Measurements from ENCODE around the gene SCEL. TPM values are rescaled to one million over a fixed set of nuclear protein-coding genes. Genes with fewer than 3 reads are reported as not detected.

Gene SCEL
- total and polyA plus RNA-seq, 2 of the 4 experiments (the other 2 are of a cell fraction), result not detected

DNA sequence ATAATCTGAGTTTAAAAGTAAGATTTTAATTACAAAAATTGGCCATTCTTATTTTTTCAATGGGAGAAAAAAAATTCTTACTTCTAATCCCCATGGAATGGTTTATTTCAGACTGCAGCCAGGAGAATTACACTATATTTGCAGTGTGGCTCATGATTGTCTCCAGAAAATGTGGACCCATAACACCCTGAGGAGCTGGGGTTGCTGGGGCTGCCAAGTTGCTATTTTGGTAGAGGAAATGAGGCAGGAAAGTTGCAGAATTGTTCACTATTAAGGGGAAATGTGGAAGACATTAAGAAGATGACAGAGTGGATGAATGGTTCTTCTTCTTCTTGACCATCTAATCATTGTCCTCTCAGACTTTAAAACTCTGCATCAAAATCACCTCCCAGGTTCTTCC, 4.6 kb upstream of the SCEL start:
- Histone ChIP-seq H2BK15ac (ENCODE audit: low read depth, low read length) (no peak overlapping the region), H3K23ac (ENCODE audit: low read depth, low read length) (no peak overlapping the region), H3K4me1 (ENCODE audit: control insufficient read depth, insufficient read depth, low read length) (no peaks in the 10 kb centered on the region), H2BK5ac (ENCODE audit: low read depth, low read length, poor library complexity, severe bottlenecking) (no peak overlapping the region), H3K27me3 (ENCODE audit: control insufficient read depth, insufficient read depth, low read length) (no peaks in the 10 kb centered on the region), H3K79me1 (ENCODE audit: low read depth in 1 of 2, low read length in 2 of 2) (no peaks in the 10 kb centered on the region), H4K8ac (ENCODE audit: low read depth in 2 of 2, low read length in 2 of 2) (no peak overlapping the region), H3K9ac (ENCODE audit: low read depth, low read length) (no peak overlapping the region), H2BK20ac (ENCODE audit: low read depth, low read length) (no peak overlapping the region), H3K9me3 (ENCODE audit: control insufficient read depth, insufficient read depth, low read length) (no peaks in the 10 kb centered on the region), H2BK120ac (ENCODE audit: low read depth, low read length) (no peak overlapping the region), H2AK5ac (ENCODE audit: low read depth, low read length) (no peak overlapping the region), H3K4me3 (ENCODE audit: insufficient read depth, low read depth, low read length) (no peak overlapping the region), H3K56ac (ENCODE audit: extremely low read depth, insufficient read depth, low read length) (no peak overlapping the region), H4K5ac (ENCODE audit: low read depth, low read length) (no peak overlapping the region), H2AFZ (replicated peaks; ENCODE audit: low read length, poor library complexity) (no peak overlapping the region), H3K14ac (replicated peaks; ENCODE audit: low read depth, low read length) (no peak overlapping the region), H4K91ac (ENCODE audit: insufficient read depth, low read depth, low read length) (no peak overlapping the region), H3K4ac (ENCODE audit: low read depth, low read length) (no peak overlapping the region), H3K18ac (ENCODE audit: low read depth, low read length) (no peak overlapping the region), H4K20me1 (ENCODE audit: insufficient read depth, low read length) (no peaks in the 10 kb centered on the region), H3K27ac (ENCODE audit: insufficient read depth, low read length) (no peak overlapping the region), H3K9me1 (ENCODE audit: insufficient read depth, low read length) (no peaks in the 10 kb centered on the region), H2AK9ac (replicated peaks; ENCODE audit: low read depth, low read length, poor library complexity) (no peak overlapping the region), H3K36me3 (ENCODE audit: control insufficient read depth, insufficient read depth, low read length) (no peaks in the 10 kb centered on the region), H3K4me2 (ENCODE audit: low read depth, low read length) (no peak overlapping the region)
- BruUV-seq (replicated peaks), result no TSS peak
- no peak for ATAC-seq (ENCODE audit: low read depth)
- in situ Hi-C loops (cut with MboI; ENCODE audit: low sequenced_read_pairs) (no loop called here), intact Hi-C loops (cut with micrococcal nuclease) (no loop called here), dilution Hi-C loops (cut with HindIII; ENCODE audit: low sequenced_read_pairs, unreplicated experiment) (no loop called here)
- DNase-seq, result no peak
- ChIA-PET POLR2A (ENCODE audit: unreplicated experiment) (no interaction called here), CTCF (no interaction called here)
- TF ChIP-seq FOS (IDR thresholded peaks at IDR 0.05; ENCODE audit: low read depth, low read length) (no peak), CHD1 (IDR thresholded peaks at IDR 0.05; ENCODE audit: low read depth, low read length) (no peak), RFX5 (IDR thresholded peaks at IDR 0.05; ENCODE audit: low read depth, low read length) (no peak), NFE2L2 (IDR thresholded peaks at IDR 0.05; ENCODE audit: low read depth, low read length) (no peak), MAFK (IDR thresholded peaks at IDR 0.05; ENCODE audit: low read depth, low read length) (no peak), RAD21 (IDR thresholded peaks at IDR 0.05; ENCODE audit: low read length) (no peak), BHLHE40 (IDR thresholded peaks at IDR 0.05; ENCODE audit: low read depth, low read length) (no peak), POLR2A (IDR thresholded peaks at IDR 0.05; ENCODE audit: low read depth, low read length) (no peak), MXI1 (IDR thresholded peaks at IDR 0.05; ENCODE audit: borderline replicate concordance, low read depth, low read length) (no peak), SMC3 (IDR thresholded peaks at IDR 0.05; ENCODE audit: low read depth, low read length) (no peak), MAZ (IDR thresholded peaks at IDR 0.05; ENCODE audit: borderline replicate concordance, low read depth, low read length) (no peak), RCOR1 (IDR thresholded peaks at IDR 0.05; ENCODE audit: insufficient replicate concordance, low read length) (no peak), CEBPB (IDR thresholded peaks at IDR 0.05; ENCODE audit: low read depth, low read length) (no peak)
- TF ChIP-seq, protein P1, sequence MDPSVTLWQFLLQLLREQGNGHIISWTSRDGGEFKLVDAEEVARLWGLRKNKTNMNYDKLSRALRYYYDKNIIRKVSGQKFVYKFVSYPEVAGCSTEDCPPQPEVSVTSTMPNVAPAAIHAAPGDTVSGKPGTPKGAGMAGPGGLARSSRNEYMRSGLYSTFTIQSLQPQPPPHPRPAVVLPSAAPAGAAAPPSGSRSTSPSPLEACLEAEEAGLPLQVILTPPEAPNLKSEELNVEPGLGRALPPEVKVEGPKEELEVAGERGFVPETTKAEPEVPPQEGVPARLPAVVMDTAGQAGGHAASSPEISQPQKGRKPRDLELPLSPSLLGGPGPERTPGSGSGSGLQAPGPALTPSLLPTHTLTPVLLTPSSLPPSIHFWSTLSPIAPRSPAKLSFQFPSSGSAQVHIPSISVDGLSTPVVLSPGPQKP (IDR thresholded peaks at IDR 0.05; ENCODE audit: borderline replicate concordance, low read depth, low read length), result no peak
- TF ChIP-seq, protein P2, sequence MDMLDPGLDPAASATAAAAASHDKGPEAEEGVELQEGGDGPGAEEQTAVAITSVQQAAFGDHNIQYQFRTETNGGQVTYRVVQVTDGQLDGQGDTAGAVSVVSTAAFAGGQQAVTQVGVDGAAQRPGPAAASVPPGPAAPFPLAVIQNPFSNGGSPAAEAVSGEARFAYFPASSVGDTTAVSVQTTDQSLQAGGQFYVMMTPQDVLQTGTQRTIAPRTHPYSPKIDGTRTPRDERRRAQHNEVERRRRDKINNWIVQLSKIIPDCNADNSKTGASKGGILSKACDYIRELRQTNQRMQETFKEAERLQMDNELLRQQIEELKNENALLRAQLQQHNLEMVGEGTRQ (IDR thresholded peaks at IDR 0.05; ENCODE audit: low read depth, low read length), result no peak
- TF ChIP-seq, protein P3, sequence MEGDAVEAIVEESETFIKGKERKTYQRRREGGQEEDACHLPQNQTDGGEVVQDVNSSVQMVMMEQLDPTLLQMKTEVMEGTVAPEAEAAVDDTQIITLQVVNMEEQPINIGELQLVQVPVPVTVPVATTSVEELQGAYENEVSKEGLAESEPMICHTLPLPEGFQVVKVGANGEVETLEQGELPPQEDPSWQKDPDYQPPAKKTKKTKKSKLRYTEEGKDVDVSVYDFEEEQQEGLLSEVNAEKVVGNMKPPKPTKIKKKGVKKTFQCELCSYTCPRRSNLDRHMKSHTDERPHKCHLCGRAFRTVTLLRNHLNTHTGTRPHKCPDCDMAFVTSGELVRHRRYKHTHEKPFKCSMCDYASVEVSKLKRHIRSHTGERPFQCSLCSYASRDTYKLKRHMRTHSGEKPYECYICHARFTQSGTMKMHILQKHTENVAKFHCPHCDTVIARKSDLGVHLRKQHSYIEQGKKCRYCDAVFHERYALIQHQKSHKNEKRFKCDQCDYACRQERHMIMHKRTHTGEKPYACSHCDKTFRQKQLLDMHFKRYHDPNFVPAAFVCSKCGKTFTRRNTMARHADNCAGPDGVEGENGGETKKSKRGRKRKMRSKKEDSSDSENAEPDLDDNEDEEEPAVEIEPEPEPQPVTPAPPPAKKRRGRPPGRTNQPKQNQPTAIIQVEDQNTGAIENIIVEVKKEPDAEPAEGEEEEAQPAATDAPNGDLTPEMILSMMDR (conservative IDR thresholded peaks at IDR 0.05; ENCODE audit: low read depth, low read length), result no peak

Measured in IMR-90 (cell line).